KOPT-K1 (cell line): ENCODE measurements around the gene STXBP2.

Experiments
- H3K27ac ChIP-seq: fragments of 200-600 bp; sonication (generic); 2 replicates; pipeline ENCODE4 v1.5.1; 2016; ENCODE audit warnings: antibody characterized with exemption, mild to moderate bottlenecking, low read depth, low read length; ENCODE audit not compliant: poor library complexity, severe bottlenecking
- H3K36me3 ChIP-seq: fragments of 200-600 bp; sonication (generic); 2 replicates; pipeline ENCODE4 v1.5.1; 2017; ENCODE audit warnings: antibody characterized with exemption, mild to moderate bottlenecking, low read length, moderate library complexity; ENCODE audit not compliant: insufficient read depth
- H3K9me3 ChIP-seq: fragments of 200-600 bp; sonication (generic); 2 replicates; pipeline ENCODE4 v1.5.1; 2017; ENCODE audit warnings: antibody characterized with exemption, low read length, mild to moderate bottlenecking; ENCODE audit not compliant: insufficient read depth, poor library complexity, severe bottlenecking

STXBP2 gene

GRCh38 chr19:7670790-7671189, 33.9 kb downstream of the STXBP2 start:
- no peaks in the 10 kb centered on the region for H3K9me3 ChIP-seq
- H3K36me3 ChIP-seq, result no peaks in the 10 kb centered on the region
- no peak overlapping the region for H3K27ac ChIP-seq

- no peaks in the 10 kb centered on the region for H3K36me3 ChIP-seq
- no peaks in the 10 kb centered on the region for H3K9me3 ChIP-seq
- no peak overlapping the region for H3K27ac ChIP-seq
Observed at GRCh38 chr19:7672522-7672921, 35.6 kb downstream of the STXBP2 start.

GRCh38 chr19:7674010-7675005, 37.4 kb downstream of the STXBP2 start:
- Histone ChIP-seq H3K36me3 (no peaks in the 10 kb centered on the region), H3K27ac (peak overlapping the region; percentile 51), H3K9me3 (no peaks in the 10 kb centered on the region)

- H3K36me3 ChIP-seq, result no peaks in the 10 kb centered on the region
- H3K27ac ChIP-seq, result no peak overlapping the region
- H3K9me3 ChIP-seq, result no peaks in the 10 kb centered on the region
Observed at GRCh38 chr19:7676376-7676775, 39.5 kb downstream of the STXBP2 start.

- Histone ChIP-seq H3K9me3 (no peaks in the 10 kb centered on the region), H3K36me3 (no peaks in the 10 kb centered on the region), H3K27ac (no peak within 1 kb of the TSS)
Observed at GRCh38 chr19:7676854-7677253, 39.9 kb downstream of the STXBP2 start, which contains the start of gene MCEMP1. Gene MCEMP1, plus strand, starts transcription at chr19:7677090. Its CDS starts 31 bp downstream, at chr19:7677121.

- Histone ChIP-seq H3K36me3 (peaks cover 5% of the 10 kb centered on the region; the same call in 1 of the 2 replicates), H3K9me3 (no peaks in the 10 kb centered on the region), H3K27ac (no peak overlapping the region)
Observed at GRCh38 chr19:7677669-7678311, 40.9 kb downstream of the STXBP2 start.

- no peaks in the 10 kb centered on the region for H3K9me3 ChIP-seq
- peak overlapping the region; percentile 4 for H3K27ac ChIP-seq
- peaks cover 19% of the 10 kb centered on the region for H3K36me3 ChIP-seq
Observed at GRCh38 chr19:7678971-7679751, 42.3 kb downstream of the STXBP2 start.

- H3K9me3 ChIP-seq, result no peaks in the 10 kb centered on the region
- peaks cover 19% of the 10 kb centered on the region for H3K36me3 ChIP-seq
- H3K27ac ChIP-seq, result peak overlapping the region; percentile 83
Observed at GRCh38 chr19:7679771-7680605, 43.1 kb downstream of the STXBP2 start.

- Histone ChIP-seq H3K27ac (peak within 1 kb of the TSS; percentile 83), H3K36me3 (peaks cover 19% of the 10 kb centered on the region), H3K9me3 (no peaks in the 10 kb centered on the region)
Observed at GRCh38 chr19:7680606-7681339, 43.9 kb downstream of the STXBP2 start, which contains the start of gene TRAPPC5. Gene TRAPPC5, plus strand, starts transcription at chr19:7680833. Its CDS starts 1,421 bp downstream, at chr19:7682254.

- Histone ChIP-seq H3K9me3 (no peaks in the 10 kb centered on the region), H3K27ac (peak overlapping the region; percentile 83), H3K36me3 (peaks cover 19% of the 10 kb centered on the region)
Observed at GRCh38 chr19:7681340-7682174, 44.6 kb downstream of the STXBP2 start.

GRCh38 chr19:7682175-7682855, 45.4 kb downstream of the STXBP2 start:
- Histone ChIP-seq H3K9me3 (no peaks in the 10 kb centered on the region), H3K27ac (peak overlapping the region; percentile 28), H3K36me3 (peaks cover 19% of the 10 kb centered on the region)

- Histone ChIP-seq H3K36me3 (peaks cover 19% of the 10 kb centered on the region), H3K9me3 (no peaks in the 10 kb centered on the region), H3K27ac (no peak overlapping the region)
Observed at GRCh38 chr19:7685546-7686445, 48.9 kb downstream of the STXBP2 start.
